ENCODE data around the gene WDFY4.

- TF ChIP-seq ARNT (IDR thresholded peaks at IDR 0.05) = no peak
- no peak for TF ChIP-seq BHLHE40 (IDR thresholded peaks at IDR 0.05; ENCODE audit: borderline replicate concordance)
- TF ChIP-seq SP1 (IDR thresholded peaks at IDR 0.05) = no peak
- no peak for TF ChIP-seq CTBP1 (IDR thresholded peaks at IDR 0.05; ENCODE audit: borderline replicate concordance)
- no peak for TF ChIP-seq FOXK2 (IDR thresholded peaks at IDR 0.05)
Observed at GRCh38 chr10:48708144-48708543, 23.5 kb downstream of the WDFY4 start.

Data from HEK293T (cell line).